Testis (tissue), 2 donors: ENCODE results near the gene BMP10.

Experiments used
- CTCF ChIP-seq, 3 experiments: fragments of 450-650 bp in 2 of 3; fragments of 200-600 bp in 1 of 3; sonication (generic) in 1 of 3; IDR thresholded peaks; one replicate each; pipeline ENCODE4 v1.5.1; 2016 to 2019; ENCODE audit warnings: antibody characterized with exemption in 3 of 3, mild to moderate bottlenecking in 2 of 3, moderate library complexity in 1 of 3
- POLR2A ChIP-seq: fragments of 450-650 bp; IDR thresholded peaks from one replicate; pipeline ENCODE4 v1.6.1; 2017; ENCODE audit warnings: antibody characterized with exemption, mild to moderate bottlenecking, moderate library complexity

GRCh38 chr2:68901199-68901514 is 30.0 kb upstream of the BMP10 start:
- TF ChIP-seq CTCF (IDR thresholded peaks at IDR 0.05) = no peak
- no peak for TF ChIP-seq POLR2A
